Putamen (tissue), 1 donor: ENCODE measurements around the gene RPH3AL.
"Not testable (repeated sequence)": the region's sequence is repeated elsewhere in the genome, so short reads cannot be mapped to it uniquely, and the experiment has no call there.

Experiments
- DNase-seq: peaks from one replicate; pipeline ENCODE4 v3.0.0-alpha.2; 2016; ENCODE audit warnings: low spot score

The RPH3AL gene

DNA sequence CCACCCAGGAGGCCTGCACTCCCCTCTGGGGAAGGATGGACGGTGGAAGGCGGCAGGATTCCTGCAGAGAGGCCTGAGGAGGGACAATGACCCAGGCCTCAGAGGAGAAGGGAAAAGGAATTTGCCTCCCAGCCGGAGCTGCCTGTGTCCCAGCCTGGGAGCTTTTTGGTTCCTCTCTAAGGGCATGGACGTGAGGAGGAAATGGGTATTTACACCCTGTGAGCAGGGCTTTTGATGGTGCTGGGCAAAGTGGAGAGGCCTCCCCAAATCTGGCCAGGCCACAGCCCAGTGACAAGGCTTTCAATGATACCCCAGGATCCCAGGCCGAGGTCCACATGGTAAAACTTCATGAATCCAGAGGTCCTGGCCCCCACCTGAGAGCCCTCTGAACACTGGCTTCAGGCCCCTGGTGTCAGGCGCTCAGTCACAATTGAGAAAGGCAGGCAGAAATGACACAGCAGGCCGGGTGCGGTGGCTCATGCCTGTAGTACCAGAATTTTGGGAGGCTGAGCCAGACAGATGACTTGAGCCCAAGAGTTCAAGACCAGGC is 115.1 kb downstream of the RPH3AL start:
- DNase-seq, result no peak

DNA sequence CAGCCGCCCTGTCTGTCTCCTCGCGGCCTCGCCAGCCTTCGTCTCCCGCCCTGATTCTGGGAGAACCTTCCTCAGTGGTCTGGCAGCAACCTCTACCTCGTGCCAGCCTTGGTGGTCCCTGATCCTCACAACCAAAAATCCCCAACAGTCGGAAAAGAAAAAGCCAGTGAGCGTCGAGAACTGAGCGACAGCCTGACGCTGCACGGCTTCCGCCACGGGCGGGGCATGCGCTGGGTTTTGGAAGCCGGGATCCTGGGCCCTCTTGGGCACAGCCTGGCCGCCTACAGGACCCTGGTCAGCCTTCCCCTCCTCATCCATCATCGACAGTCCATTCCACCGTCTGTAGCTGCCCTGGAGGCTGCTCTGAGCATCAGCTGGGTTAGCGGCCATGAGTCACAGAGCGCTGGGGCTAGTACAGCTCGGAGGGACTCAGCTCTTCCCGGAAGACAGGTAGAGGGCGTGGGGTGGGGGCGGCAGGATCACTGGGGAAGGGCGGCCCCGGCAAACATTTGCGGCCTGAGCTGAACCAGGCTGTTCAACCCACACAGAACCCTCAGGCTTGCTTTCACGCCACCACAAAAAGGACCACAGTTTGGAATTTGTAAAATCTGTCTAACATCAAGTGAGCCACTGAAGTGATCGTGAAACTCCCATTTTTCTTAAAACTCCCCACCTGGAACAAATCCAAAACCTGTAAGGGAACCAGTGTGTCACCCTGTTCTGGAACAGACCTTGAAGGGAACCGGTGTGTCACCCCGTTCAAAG is 115.8 kb downstream of the RPH3AL start:
- no peak for DNase-seq

DNA sequence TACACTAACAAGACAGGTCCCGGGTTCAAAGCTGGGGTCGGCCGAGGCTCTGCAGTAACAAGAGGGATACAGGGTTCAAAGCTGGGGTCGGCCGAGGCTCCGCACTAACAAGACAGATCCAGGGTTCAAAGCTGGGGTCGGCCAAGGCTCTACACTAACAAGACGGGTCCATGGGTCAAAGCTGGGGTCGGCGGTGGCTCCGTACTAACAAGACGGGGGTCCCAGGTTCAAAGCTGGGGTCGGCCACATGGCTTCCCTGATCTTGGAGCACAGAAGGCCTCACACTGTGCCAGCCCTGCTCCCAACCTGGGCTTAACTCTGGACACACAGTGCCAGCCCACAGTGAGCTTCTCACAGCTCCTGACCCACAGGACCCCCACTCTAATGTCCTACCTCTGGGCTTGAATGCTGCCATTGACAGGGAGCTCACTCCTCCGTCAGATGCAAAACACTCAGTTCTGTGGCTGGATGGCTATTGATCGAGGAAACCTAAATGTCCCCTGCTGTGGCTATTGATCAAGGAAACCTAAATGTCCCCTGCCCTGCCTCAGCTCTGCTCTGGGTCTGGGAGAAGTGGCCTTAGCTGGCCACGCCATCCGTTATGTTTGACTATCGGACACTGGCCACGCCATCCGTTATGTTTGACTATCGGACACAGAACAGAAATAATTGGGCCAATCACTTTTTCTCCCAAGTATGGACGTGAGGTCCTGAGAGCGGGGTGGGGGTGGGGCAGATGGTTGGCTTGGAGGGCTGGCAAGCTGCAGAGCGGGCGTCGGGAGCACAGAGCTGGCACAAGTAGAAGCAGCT is 116.6 kb downstream of the RPH3AL start:
- no peak for DNase-seq

DNA sequence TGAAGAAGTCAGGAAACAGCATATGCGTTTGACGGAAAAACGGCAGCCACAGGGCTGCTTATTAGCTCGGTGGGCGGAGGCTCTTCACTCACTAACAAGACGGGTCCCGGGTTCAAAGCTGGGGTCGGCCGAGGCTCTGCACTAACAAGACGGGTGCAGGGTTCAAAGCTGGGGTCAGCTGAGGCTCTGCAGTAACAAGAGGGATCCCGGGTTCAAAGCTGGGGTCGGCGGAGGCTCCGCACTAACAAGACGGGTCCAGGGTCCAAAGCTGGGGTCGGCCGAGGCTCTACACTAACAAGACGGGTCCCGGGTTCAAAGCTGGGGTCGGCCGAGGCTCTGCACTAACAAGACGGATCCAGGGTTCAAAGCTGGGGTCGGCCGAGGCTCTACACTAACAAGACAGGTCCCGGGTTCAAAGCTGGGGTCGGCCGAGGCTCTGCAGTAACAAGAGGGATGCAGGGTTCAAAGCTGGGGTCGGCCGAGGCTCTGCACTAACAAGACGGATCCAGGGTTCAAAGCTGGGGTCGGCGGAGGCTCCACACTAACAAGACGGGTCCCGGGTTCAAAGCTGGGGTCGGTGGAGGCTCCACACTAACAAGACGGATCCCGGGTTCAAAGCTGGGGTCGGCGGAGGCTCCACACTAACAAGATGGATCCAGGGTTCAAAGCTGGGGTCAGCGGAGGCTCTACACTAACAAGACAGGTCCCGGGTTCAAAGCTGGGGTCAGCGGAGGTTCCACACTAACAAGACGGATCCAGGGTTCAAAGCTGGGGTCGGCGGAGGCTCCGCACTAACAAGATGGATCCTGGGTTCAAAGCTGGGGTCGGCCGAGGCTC is 117.4 kb downstream of the RPH3AL start:
- DNase-seq, result not testable (repeated sequence)

GRCh38 chr17:234163-234993 is 118.2 kb downstream of the RPH3AL start:
- DNase-seq, result peak; percentile 33

GRCh38 chr17:233473-233941 is 119.1 kb downstream of the RPH3AL start:
- DNase-seq, result no peak

DNA sequence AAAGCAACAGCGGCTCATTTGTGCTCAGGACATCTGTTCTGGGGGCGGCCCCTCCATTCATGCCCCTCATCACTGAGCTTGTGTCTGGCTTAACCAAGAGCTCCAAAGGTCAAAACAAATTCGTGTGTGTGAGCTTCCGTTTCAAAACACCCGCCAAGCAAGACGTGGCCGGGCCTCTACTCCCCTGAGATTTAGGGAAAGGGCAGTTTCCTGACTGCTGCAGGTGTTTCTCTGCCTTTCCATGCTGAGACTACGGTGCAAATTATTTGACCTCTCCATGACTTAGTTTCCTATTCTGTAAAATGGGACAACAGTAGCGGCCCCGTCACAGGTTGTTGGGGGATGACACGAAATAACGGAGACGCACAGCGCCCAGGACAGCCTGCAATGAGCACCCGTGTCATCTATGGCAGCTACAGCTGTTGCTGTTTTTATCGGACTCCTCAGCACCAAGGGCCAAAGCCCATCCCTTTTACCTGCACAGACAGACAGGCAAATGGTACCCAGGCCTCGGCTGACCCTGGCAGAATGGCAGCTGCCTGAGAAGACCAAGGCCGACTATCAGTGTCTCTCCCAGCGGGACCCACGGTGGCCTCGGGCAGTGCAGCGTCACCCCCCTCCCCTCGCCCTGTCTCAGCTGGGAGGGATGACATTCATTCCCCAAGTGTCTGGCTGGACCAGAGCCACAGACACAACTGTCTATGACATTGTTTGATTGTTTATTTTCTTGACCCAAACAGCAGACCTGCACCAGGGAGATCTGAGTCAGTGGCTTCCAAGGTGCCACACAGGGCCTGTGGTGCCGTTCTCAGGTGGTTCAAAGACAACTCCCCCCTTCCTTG is 120.4 kb downstream of the RPH3AL start:
- no peak for DNase-seq

DNA sequence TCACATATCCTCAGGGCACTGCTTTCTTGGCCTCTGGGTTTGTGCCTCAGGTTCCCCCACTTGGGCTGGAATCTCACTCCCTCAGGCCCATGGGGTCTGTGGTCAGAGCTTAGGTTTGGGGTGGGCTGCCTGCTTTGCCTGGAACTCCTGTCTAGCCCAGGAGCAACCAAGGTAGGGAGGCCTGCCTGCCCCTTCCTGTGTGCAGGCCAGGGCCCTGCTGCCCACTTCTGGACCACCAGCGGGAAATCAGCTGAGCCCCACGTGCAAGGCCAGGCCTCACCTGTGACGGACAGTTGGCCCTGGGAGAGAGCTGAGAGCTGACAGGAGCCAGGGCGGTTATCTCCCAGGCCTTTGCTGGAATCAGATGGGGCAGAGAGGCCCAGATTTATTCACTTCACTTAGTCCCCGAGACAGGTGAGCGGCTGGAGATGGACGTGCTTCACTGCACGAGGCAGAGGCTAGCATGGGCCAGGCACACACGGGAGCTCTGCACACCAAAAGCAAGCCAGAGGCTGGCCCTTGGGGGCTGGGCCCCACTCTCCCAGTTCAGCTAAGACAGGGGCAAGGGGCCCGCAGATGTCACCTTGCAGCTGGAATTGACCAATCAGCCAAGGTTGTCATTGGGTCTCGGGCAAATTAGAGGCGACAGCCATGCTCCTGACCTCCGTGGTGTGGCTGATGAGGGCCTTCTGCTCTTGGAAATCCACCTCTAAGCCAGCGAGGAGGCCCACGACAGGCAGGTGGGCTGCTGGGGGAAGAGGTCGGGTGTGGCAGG is 121.2 kb downstream of the RPH3AL start:
- DNase-seq, result no peak

- DNase-seq, result no peak
Observed at GRCh38 chr17:230395-230770, 122.2 kb downstream of the RPH3AL start.

DNA sequence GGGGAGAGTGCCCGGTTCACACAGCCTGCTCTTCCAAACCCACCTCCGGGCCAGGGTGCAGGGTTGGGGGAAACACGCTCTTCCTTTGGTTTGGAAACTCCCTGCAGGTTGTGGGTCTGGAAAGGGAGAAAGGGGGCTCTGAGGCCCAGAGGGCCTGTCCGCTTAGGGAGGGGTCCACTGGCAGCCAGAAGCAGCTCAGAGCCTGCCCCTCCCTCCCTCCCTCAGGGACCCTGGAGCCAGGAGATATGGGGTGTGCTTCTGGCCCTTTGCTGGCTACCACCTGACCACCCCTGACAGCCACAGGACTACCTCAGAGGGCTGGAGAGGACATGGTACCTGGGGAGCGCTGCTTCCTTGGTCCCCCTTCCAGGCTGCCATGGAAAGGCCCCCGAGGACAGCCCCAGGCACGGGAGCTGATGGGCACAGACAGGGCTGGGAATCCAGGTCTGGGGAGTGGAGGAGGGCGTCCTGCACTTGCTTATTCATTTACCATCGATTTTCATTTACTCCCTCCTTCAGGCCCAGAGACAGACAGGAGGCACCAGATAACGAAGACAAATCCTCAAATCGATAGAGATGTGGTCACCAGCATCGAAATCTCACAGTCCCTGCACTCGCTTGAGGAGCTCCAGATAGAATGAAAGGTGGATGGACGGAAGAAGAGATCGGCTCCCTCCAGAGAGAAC is 122.8 kb downstream of the RPH3AL start:
- DNase-seq, result no peak

- DNase-seq, result no peak
Observed at GRCh38 chr17:228951-229708, 123.5 kb downstream of the RPH3AL start.

- DNase-seq, result no peak
Observed at GRCh38 chr17:227946-228615, 124.5 kb downstream of the RPH3AL start.

- no peak for DNase-seq
Observed at GRCh38 chr17:227078-227945, 125.3 kb downstream of the RPH3AL start.

- DNase-seq, result no peak
Observed at GRCh38 chr17:226108-227077, 126.2 kb downstream of the RPH3AL start.

GRCh38 chr17:225551-225950 is 127.1 kb downstream of the RPH3AL start:
- no peak for DNase-seq
